BLaER1 (cell line): ENCODE results near the gene STAT5B.

Experiments
- H3K27ac ChIP-seq: shearing (Covaris generic); formaldehyde crosslinking; 2 replicates; pipeline ENCODE4 v1.8.1; 2022
- H3K27me3 ChIP-seq: shearing (Covaris generic); formaldehyde crosslinking; 2 replicates; pipeline ENCODE4 v1.8.1; 2022
- H3K36me3 ChIP-seq: shearing (Covaris generic); formaldehyde crosslinking; 2 replicates; pipeline ENCODE4 v1.8.1; 2022
- H3K4me1 ChIP-seq: shearing (Covaris generic); formaldehyde crosslinking; 2 replicates; pipeline ENCODE4 v1.8.1; 2022
- H3K4me2 ChIP-seq: shearing (Covaris generic); formaldehyde crosslinking; 2 replicates; pipeline ENCODE4 v1.8.1; 2022
- H3K4me3 ChIP-seq: shearing (Covaris generic); formaldehyde crosslinking; 2 replicates; pipeline ENCODE4 v1.8.1; 2022
- H3K9ac ChIP-seq: shearing (Covaris generic); formaldehyde crosslinking; 2 replicates; pipeline ENCODE4 v1.8.1; 2022
- H3K9me3 ChIP-seq: shearing (Covaris generic); formaldehyde crosslinking; 2 replicates; pipeline ENCODE4 v1.8.1; 2022
- H4K20me1 ChIP-seq: shearing (Covaris generic); formaldehyde crosslinking; 2 replicates; pipeline ENCODE4 v1.8.1; 2022
- Cebpa-rat ChIP-seq: shearing (Covaris generic); IDR thresholded peaks from 2 replicates; pipeline ENCODE4 v1.8.1; 2022

STAT5B gene

DNA sequence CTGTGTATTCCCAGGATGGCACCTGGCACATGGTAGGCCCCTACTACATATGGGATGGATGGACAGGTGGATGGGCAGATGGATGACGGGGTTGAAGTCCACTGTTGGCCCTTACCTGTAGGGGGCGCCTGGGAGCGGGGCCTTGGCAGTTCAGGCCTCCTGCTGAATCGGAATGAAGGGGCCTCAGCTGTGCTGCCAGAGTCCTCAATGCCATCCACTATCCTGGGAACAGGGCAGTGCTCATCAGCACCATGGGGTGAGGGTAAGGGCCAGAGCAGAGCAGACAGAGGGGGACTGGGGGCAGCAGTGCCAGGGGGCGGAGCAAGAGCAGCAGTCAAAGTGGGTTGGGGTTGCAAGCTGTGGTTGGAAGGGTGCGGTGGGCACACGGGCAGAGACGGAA is 113.1 kb downstream of the STAT5B start:
- no peaks in the 10 kb centered on the region for H3K36me3 ChIP-seq
- no peak overlapping the region for H3K27ac ChIP-seq
- no peak overlapping the region for H3K9ac ChIP-seq
- no peaks in the 10 kb centered on the region for H3K27me3 ChIP-seq
- no peaks in the 10 kb centered on the region for H4K20me1 ChIP-seq
- no peak overlapping the region for H3K4me3 ChIP-seq
- no peaks in the 10 kb centered on the region for H3K9me3 ChIP-seq
- peaks cover 33% of the 10 kb centered on the region for H3K4me1 ChIP-seq
- no peak for TF ChIP-seq Cebpa-rat
- H3K4me2 ChIP-seq: no peak overlapping the region

DNA sequence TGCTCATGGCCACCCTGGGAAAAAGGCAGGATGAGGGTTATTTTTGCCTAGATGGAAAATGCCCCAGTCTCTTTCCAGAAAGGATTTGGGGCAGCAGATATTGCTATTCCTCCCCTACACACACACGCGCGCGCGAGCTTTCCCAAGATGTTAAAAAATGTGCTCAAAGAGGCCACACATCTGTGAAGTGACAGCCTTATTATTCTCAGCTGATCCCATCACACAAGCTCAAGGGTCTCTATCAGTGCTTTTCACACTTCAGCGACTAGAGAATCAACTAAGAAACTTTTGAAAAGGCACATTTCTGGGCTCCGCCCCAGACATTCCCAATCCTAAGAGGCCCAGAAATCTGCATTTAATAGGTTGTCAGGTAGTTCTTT is 115.7 kb downstream of the STAT5B start:
- Histone ChIP-seq H3K9ac (peak overlapping the region; percentile 38; the same call in 1 of the 2 replicates), H3K9me3 (no peaks in the 10 kb centered on the region), H3K4me3 (no peak overlapping the region), H3K27me3 (no peaks in the 10 kb centered on the region), H3K27ac (peak overlapping the region; percentile 65; the same call in 1 of the 2 replicates), H3K36me3 (no peaks in the 10 kb centered on the region), H4K20me1 (no peaks in the 10 kb centered on the region), H3K4me1 (peaks cover 40% of the 10 kb centered on the region), H3K4me2 (peak overlapping the region; percentile 71)
- no peak for TF ChIP-seq Cebpa-rat

DNA sequence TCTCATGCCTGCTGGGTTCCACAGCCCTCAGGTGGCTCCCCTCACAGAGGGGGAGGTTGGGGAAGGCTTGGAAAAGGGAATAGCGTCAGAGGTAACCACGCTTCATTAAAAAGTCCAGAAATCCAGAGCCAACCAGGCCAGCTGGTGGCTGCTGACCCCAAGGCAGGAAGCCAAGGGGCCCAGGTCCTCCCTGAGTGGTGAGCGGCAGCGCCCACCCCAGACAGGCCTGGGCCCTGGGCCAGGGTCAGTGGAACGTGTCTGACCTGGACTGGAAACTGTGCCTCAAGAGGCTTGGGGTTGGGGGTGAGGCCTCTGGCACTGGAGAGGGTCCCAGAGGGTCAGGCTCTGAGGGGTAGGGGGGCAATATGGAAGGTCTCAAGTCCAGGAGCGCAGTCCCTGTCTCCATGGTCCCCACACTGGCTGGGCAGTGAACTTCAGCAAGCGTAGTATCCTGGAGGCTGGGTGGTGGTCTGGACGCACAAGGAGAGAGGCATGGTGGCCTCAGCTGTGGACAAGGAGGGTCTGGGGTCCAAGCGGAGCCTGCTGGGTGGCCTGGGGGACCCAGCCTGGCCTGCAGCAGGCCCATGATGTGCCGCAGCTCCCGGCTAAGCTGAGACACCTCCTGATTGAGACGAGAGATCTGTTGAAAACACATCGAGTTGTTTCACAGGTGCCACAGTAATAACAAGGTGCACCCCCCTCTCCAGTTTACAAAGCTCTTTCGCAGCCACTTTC is 116.2 kb downstream of the STAT5B start:
- H3K4me3 ChIP-seq: no peak overlapping the region

DNA sequence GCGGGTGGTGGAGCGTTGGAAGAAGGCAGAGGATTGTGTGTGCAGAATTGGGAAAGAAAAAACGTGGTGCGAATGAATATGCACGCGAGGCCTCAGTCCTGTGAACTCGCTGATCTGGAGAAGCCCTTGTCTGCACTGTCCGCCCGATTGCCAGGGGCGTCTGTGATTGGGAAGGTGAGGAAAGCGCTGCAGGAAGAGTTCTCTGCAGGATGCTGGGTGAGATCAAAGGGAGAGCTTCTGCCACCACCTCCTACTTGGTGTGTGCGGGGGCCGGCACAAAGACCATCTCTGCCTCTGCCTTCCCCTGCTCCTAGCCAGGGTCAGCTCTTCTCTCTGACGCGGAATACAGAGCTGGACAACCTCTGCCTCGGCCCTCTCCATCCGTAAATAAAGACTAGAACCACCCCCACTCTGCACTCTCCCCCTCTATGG is 120.6 kb downstream of the STAT5B start:
- Histone ChIP-seq H3K36me3 (peaks cover 23% of the 10 kb centered on the region), H3K4me3 (peak overlapping the region; percentile 98), H3K9ac (peak overlapping the region; percentile 68; the same call in 1 of the 2 replicates), H4K20me1 (peaks cover 41% of the 10 kb centered on the region), H3K4me2 (peak overlapping the region; percentile 66), H3K9me3 (no peaks in the 10 kb centered on the region), H3K27ac (peak overlapping the region; percentile 60; the same call in 1 of the 2 replicates), H3K27me3 (no peaks in the 10 kb centered on the region), H3K4me1 (peaks cover 56% of the 10 kb centered on the region)
- no peak for TF ChIP-seq Cebpa-rat

More for the DNA sequence above, 116.2 kb downstream of the STAT5B start:
- TF ChIP-seq Cebpa-rat: no peak
- H3K36me3 ChIP-seq: no peaks in the 10 kb centered on the region
- peak overlapping the region; percentile 71 for H3K4me2 ChIP-seq
- peak overlapping the region; percentile 38; the same call in 1 of the 2 replicates for H3K9ac ChIP-seq
- no peaks in the 10 kb centered on the region for H3K27me3 ChIP-seq
- H3K9me3 ChIP-seq: no peaks in the 10 kb centered on the region
- no peaks in the 10 kb centered on the region for H4K20me1 ChIP-seq
- peaks cover 44% of the 10 kb centered on the region for H3K4me1 ChIP-seq
- H3K27ac ChIP-seq: peak overlapping the region; percentile 65

DNA sequence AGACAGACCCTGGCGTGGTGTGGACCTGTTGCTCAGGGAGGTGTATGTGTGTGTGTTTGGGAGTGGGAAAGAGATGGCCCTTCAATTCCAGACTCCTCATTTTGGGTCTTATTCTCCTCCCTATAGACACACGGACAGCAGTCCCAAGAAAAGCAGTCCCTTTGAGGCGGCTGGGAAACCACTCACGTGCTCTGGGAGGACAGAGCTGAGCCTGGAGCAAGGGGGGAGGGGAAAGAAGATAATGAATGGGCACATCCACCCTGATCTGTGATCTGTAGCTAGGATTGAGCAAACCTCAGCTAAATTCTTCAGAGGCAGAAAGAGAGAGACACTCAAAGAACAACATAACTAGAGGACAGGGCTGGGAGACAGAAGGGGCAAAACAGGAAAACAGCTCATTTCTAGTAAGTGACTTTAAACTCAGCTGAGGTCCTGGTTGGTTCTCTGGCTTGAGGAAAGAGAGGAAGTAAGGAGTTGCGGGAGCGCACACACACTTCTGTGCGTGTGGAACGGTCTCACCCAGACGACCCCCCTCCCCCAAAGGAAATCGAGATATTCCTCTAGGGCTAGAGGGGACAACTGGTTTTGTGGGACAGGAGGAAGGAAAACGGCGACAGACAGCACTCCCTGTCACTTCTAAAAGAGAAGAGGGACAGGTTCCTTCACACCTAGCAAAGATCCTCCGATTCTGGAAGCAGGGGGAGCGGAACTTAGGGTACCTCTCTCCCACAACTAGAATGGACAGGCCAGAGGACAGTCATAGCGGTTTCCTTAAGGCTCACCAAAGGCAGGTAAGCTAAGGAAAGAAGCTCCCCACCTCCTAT is 122.1 kb downstream of the STAT5B start:
- Histone ChIP-seq H3K9me3 (no peaks in the 10 kb centered on the region), H3K27ac (peak overlapping the region; percentile 91), H3K4me1 (peaks cover 41% of the 10 kb centered on the region), H3K4me3 (peak overlapping the region; percentile 98), H3K4me2 (peak overlapping the region; percentile 94), H3K27me3 (no peaks in the 10 kb centered on the region), H4K20me1 (peaks cover 56% of the 10 kb centered on the region), H3K36me3 (peaks cover 36% of the 10 kb centered on the region), H3K9ac (peak overlapping the region; percentile 96)
- TF ChIP-seq Cebpa-rat: no peak
